HG03135 (cell line): Measurements from ENCODE around the gene TSC2.

ENCODE experiments used
- ATAC-seq: cut with Tn5 transposase; IDR thresholded peaks from one replicate; pipeline ENCODE4 v1.9.1; 2021; ENCODE audit warnings: mild to moderate bottlenecking, moderate library complexity; ENCODE audit not compliant: unreplicated experiment

The TSC2 gene

GRCh38 chr16:2042171-2042985, 5.4 kb upstream of the TSC2 start:
- no peak for ATAC-seq

- ATAC-seq = no peak
These were observed 4.7 kb upstream of the TSC2 start for GRCh38 chr16:2042986-2043666.

DNA sequence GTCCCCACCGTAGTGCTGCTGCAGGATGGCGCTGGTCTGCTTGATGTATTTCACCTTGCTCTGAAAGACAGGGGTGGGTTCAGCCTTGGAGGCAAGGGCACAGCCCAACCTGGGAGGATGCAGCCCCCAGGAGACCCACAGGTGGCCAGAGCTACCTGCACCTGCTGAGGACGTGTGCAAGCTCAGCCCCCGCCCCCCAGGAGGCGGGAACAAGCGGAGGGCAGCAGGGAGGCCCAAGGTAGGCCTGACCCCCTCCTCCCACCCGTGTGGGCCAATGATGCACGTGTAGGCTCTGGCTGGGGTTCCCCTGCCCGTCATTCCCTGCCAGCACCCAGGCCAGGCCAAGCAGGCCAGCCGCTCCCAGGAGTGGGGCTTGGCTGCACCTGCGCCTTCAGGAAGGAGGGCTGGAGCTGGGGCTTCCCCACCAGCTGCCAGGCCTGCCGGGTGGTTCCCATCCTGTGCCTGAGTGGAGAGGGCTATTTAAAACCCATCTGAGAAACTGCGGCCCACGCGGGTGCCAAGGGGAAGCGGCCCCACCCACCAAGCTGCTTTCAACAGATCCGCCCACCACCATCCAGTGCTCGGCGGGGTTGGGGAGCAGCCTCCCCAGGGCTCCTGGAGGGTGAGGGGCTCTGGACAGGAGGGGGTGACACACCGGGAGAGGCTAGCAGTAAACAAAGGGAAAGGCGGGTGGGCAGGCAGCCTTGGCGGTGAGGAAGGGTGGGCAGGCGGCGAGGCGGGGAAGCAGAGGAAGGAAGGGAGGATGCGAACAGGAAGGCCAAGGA, 3.9 kb upstream of the TSC2 start:
- ATAC-seq = no peak

DNA sequence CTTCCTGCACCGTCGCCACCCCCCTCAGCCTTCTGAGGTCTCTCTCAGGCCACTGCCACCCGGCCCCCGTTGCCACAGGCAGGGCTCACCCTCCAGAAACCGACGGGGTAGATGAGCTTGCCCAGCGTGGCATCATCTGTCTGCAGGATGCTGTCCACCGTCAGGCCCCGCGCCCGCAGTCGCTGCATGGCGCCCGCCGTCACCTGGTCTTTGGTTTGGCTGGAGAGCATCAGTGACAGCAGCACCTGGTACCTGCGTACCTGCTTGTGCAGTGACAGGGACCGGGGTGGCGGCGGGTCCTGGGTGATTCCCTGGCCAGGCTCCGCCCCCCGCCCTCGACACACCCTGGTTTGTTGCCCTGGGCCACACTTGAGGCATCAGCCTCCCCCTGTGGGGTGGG, 3.2 kb upstream of the TSC2 start:
- ATAC-seq = no peak

GRCh38 chr16:2045965-2046892, 1.6 kb upstream of the TSC2 start:
- no peak for ATAC-seq

DNA sequence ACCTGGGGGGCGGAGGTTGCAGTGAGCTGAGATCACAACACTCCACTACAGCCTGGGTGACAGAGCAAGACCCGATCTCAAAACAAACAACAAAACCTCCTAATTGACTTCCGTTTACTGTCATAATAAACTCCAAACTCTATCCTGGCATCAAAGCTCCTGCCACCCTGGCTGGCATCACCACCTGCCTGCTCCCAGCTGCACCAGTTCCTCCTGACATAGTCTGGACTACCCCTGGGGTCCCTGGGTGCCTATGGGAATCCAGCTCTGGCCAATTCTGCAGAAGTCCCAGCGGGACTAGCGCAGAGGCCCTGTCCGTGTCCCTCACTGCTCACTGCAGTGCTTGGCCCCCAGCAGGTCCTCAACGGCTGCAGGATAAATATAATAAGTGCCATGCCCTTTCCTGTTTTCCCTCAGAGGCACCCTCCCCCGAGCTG, 874 bp upstream of the TSC2 start:
- no peak for ATAC-seq

DNA sequence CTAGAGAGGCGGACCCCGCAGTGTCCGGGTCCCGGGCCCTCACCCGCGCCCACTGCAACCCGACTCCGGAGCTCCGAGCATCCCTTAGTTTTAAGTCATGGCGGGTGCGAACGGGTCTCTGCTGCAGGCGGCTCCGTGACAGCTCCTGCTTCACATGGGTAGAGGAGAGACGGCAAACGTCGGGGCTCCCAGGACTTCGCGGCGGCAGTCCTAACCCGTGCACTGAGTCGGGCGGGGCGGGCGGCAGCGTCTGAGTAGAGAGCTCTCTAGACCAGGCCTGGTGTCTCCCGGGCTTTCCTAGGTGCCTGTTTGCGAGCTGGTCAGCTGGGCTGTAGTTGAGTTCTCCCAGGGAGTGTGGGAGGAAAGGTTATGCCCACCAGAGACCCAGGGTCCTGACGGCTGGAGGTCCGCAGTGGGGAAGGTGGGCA, 345 bp downstream of the TSC2 start:
- peak; percentile 8 for ATAC-seq

- no peak for ATAC-seq
These were observed 5.4 kb downstream of the TSC2 start for GRCh38 chr16:2053211-2053610.

- ATAC-seq = no peak
These were observed 6.1 kb downstream of the TSC2 start for GRCh38 chr16:2053897-2054296.

DNA sequence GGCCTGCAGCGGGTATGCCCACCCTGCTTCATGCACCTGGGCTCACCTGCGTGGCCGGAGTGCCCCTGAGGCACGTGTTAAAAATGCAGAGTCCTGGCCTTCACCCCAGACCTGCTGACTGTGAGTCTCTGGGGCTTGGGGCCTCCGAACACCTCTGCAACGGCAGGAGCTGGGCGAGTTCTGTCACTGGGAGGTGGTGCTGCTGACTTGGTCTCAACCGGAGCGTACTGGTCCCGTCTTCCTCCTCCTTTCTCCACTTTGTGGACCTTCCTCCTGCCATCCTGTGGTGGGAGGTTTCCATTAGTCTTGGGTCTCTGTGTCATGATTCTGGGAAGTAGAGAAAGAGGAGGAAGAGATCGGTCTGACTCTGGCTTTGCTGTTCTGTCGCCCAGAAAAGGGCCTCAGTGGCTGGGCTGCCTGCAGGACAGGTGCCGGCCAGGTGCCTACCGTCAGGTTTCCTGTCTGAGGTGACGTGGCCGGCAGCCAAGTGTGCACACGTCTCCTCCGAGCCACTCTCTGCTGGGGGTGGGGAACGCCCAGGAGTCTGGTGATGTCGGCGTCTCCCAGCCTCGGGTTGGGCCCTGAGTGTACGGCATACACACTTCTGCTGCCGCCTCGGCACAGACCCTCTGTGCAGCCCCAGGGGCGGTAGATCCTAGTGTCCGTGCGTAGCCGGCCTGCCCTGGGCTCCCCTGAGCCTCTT, 6.9 kb downstream of the TSC2 start:
- no peak for ATAC-seq

DNA sequence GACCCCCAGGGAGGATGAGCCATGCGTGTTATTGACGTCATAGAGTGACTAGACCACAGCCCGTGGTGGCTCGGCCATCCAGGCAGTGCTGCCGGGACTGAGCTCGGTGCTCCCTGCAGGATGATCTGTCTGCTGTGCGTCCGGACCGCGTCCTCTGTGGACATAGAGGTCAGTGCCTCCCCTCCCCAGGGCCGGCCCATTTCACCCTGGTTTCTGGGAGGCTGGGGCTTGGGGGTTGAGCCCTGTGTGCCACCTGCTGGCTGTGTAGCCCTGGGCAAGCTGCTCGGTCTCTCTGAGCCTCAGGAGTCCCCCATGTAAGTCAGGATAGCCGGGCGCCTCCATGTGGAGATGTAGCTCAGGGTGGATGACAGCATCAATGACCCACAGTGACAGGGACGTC, 8.3 kb downstream of the TSC2 start:
- no peak for ATAC-seq

- no peak for ATAC-seq
These were observed 9.1 kb downstream of the TSC2 start for GRCh38 chr16:2056681-2057407.

DNA sequence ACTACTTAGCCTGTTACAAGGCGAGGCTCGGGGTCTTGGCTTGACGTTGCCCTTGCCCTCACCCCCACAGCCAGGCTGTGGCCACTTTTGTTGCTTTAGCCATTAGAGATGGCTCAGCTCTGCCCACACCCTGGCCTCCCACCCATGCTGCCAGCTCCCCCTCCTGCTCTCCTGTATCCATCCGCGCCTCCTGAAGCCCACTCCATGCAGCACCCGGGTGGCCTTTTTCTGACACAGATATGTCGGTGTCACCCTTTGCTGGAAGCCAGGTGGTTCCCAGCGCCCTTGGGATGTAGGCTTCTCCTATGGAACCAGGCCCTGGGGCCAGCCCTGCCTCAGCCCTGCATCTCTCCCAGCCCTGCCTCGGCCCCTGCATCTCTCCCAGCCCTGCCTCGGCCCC, 9.7 kb downstream of the TSC2 start:
- no peak for ATAC-seq

- no peak for ATAC-seq
These were observed 10.6 kb downstream of the TSC2 start for GRCh38 chr16:2058420-2058819.

GRCh38 chr16:2058872-2059271, 11.1 kb downstream of the TSC2 start:
- no peak for ATAC-seq

DNA sequence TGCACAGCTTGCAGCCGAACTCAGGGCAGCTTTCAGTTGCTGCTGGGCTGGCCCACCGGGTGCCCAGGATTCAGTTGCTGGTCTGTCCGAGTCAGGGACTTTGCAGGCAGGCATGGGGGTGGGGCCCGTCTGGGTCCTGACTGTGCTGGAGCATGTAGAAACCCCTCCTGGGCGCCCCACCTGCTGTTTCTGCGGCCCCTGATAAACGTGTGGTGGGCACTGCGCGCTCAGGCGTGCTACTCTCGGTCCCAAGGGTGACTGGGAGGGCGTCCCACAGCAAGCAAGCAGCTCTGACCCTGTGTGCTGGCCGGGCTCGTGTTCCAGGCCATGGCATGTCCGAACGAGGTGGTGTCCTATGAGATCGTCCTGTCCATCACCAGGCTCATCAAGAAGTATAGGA, 12.6 kb downstream of the TSC2 start:
- no peak for ATAC-seq

DNA sequence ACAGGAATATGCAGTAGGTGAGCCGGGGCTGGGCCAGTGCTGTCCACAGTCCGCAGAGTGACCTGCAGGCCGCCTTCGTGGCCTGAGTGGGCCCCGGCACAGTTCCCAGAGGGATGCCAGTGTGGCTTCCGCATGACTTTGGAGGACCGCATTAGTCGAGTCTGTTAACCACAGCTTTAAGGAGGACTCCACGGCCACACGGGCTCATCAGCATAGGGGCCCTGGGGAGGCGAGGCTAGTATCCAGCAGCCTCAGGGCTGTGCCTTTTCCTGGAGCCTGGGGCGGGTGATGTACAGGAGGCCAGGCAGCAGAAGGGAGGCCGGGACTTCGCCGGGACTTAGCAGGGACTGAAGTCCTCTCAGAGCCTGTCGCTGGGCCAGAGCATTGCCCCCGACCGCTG, 13.2 kb downstream of the TSC2 start:
- no peak for ATAC-seq

- ATAC-seq = no peak
These were observed 13.7 kb downstream of the TSC2 start for GRCh38 chr16:2061526-2061925.

GRCh38 chr16:2062801-2063200, 15.0 kb downstream of the TSC2 start:
- no peak for ATAC-seq
